ENCODE results near the gene SHROOM3. TPM values are rescaled to one million over a fixed set of nuclear protein-coding genes. Genes with fewer than 3 reads are reported as not detected.

The SHROOM3 gene
- total RNA-seq, 2 donors from 2014 or later: 139 to 171 TPM

DNA sequence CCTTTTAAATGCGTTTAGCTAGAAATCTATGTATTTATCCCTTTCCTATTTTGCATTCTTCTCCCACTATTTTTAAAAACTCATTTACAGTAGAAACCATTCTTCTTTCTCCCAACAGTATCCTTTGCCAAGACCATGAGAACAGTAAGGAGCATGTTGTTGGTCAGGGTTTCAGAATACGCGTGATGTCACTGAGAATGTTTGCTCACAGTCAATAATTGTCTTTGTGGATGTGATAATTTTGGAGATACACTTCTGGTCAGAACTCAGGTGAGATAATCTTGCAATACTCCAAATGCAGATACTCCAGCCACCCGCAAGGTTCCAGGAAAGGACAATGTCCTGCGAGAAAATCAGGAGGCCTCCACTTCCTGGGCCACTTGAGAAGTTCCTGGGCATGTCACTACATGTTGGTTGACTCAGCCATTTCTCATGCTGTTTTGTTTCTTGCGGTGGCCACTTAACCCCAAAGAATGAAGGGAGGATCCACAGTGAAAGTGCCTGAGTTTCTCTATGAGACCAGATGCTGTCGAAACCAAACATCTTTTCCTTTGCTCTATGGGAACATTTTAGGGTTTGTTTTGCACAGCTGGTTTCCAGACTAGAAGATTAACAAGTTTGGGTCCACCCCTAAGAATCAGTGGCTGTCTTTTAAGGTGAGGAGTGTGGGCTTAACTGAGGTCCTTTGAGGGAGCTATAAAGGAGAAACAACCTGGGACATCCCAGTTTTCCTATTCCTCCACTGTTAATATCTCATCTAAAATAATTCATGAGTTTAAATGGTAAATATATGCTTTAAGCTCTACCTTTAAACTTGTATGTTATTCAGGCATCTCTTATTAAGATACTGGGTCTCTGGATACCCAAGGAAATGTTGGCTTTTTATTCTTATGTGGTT, 346.9 kb downstream of the SHROOM3 start:
- DNase-seq (ENCODE audit: low spot score) (no peak), ATAC-seq (ENCODE audit: insufficient number of reproducible peaks, low FRiP score, low read depth) (no peak)
- Histone ChIP-seq H3K9me3 (no peaks in the 10 kb centered on the region), H3K4me1 (ENCODE audit: control insufficient read depth in 1 of 2, low read depth in 2 of 2) (peaks cover 7 to 11% of the 10 kb centered on the region in 2 donors), H3K36me3 (peaks cover 19% of the 10 kb centered on the region), H3K4me3 (no peak overlapping the region), H3K27me3 (replicated peaks; ENCODE audit: insufficient read depth) (no peaks in the 10 kb centered on the region), H3K27ac (peak overlapping the region in 1 of 2 donors; percentile 40)
- TF ChIP-seq, protein P1, sequence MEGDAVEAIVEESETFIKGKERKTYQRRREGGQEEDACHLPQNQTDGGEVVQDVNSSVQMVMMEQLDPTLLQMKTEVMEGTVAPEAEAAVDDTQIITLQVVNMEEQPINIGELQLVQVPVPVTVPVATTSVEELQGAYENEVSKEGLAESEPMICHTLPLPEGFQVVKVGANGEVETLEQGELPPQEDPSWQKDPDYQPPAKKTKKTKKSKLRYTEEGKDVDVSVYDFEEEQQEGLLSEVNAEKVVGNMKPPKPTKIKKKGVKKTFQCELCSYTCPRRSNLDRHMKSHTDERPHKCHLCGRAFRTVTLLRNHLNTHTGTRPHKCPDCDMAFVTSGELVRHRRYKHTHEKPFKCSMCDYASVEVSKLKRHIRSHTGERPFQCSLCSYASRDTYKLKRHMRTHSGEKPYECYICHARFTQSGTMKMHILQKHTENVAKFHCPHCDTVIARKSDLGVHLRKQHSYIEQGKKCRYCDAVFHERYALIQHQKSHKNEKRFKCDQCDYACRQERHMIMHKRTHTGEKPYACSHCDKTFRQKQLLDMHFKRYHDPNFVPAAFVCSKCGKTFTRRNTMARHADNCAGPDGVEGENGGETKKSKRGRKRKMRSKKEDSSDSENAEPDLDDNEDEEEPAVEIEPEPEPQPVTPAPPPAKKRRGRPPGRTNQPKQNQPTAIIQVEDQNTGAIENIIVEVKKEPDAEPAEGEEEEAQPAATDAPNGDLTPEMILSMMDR (IDR thresholded peaks at IDR 0.05): no peak

DNA sequence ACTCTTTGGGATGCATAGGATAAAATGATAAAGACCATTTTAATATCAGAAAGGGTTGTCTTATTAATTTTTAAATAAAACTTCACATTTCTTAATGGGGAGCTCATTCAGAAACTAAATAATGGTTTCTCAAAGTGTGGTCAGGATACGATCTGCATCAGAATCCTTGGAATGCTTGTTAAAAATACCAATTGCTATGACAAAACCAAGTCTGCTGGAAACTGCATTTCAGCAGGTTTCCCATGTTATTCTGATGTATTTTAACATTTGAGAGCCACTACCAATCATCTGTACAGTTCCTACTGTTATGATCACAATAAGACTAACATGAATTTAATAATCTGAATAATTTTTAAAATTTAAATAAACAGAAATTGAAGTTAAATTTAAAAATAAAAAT, 347.8 kb downstream of the SHROOM3 start:
- Histone ChIP-seq H3K27me3 (replicated peaks; ENCODE audit: insufficient read depth) (no peaks in the 10 kb centered on the region), H3K4me3 (no peak overlapping the region), H3K27ac (peak overlapping the region in 1 of 2 donors; percentile 40), H3K9me3 (no peaks in the 10 kb centered on the region), H3K4me1 (ENCODE audit: control insufficient read depth in 1 of 2, low read depth in 2 of 2) (peaks cover 7 to 11% of the 10 kb centered on the region in 2 donors), H3K36me3 (peaks cover 19% of the 10 kb centered on the region)
- TF ChIP-seq, protein P1 (IDR thresholded peaks at IDR 0.05): no peak
- ATAC-seq (ENCODE audit: insufficient number of reproducible peaks, low FRiP score, low read depth) (no peak), DNase-seq (ENCODE audit: low spot score) (no peak)

DNA sequence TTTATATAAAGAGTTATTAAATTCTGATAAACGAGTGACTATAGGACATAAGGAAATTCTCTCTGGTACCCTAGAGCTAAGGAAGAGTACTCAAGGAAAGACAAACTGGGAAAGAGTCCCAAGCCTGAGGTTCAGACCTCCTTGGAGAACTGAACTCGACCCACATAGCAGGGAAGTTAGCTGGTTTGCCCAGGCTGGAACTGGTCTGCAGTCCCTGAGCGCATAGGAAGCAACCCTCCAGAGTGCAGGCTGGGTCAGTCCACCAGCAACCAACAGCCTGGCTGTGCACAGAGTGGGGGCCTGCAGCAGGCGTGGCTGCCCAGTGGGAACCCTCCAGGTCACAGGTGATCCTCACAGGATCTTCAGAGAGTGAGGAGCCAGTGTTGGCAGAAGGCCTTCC, 348.8 kb downstream of the SHROOM3 start:
- Histone ChIP-seq H3K9me3 (no peaks in the 10 kb centered on the region), H3K27me3 (replicated peaks; ENCODE audit: insufficient read depth) (no peaks in the 10 kb centered on the region), H3K36me3 (peaks cover 9% of the 10 kb centered on the region), H3K4me1 (ENCODE audit: control insufficient read depth in 1 of 2, low read depth in 2 of 2) (peaks cover 7 to 11% of the 10 kb centered on the region in 2 donors), H3K27ac (no peak overlapping the region), H3K4me3 (no peak overlapping the region)
- ATAC-seq (ENCODE audit: insufficient number of reproducible peaks, low FRiP score, low read depth) (no peak), DNase-seq (ENCODE audit: low spot score) (no peak)
- TF ChIP-seq, protein P1 (IDR thresholded peaks at IDR 0.05): no peak

DNA sequence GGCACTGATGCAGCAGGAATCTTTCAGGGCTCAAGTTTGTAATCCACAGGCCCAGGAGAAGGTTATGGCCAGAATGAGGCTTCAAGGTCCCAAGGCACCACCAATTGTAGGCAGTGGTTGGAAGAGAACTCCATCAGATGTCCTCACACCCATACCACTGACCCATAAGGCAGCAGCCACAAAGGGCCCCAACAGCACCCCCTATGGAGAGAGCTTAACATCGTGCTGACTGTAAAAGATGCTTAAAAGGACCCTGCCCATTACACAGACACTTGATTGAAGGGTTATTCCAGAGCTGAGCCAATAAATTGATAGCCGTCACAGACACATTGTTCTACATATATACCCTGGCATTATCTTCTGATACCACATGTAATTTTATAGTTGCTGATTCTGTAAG, 349.2 kb downstream of the SHROOM3 start:
- H3K4me1 ChIP-seq (ENCODE audit: control insufficient read depth in 1 of 2, low read depth in 2 of 2): peaks cover 7 to 11% of the 10 kb centered on the region in 2 donors
- peaks cover 5% of the 10 kb centered on the region for H3K36me3 ChIP-seq
- H3K27ac ChIP-seq: no peak overlapping the region
- no peaks in the 10 kb centered on the region for H3K9me3 ChIP-seq
- ATAC-seq (ENCODE audit: insufficient number of reproducible peaks, low FRiP score, low read depth) (no peak), DNase-seq (ENCODE audit: low spot score) (no peak)
- TF ChIP-seq, protein P1 (IDR thresholded peaks at IDR 0.05): no peak
- no peaks in the 10 kb centered on the region for H3K27me3 ChIP-seq (replicated peaks; ENCODE audit: insufficient read depth)
- H3K4me3 ChIP-seq: no peak overlapping the region

DNA sequence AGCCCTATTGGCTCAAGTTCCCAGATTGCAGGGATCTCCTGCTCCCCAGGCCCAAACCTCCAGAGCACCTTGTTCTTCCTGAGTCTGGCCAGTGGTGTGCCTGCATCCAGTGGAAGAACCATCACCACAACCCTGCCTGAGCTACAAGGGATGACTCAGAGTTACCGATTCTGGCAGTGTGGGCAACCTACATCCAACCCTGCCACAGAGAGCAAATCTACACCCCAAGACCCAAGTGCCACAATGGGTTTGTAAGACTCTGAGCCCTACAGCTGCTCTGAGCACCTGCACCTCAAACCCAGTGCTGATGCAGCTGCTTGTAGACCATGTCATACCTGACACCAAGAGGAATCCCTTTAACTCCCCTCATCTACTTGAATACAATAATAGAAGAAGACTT, 352.9 kb downstream of the SHROOM3 start:
- TF ChIP-seq, protein P1 (IDR thresholded peaks at IDR 0.05): no peak
- no peak overlapping the region for H3K27ac ChIP-seq
- no peaks in the 10 kb centered on the region for H3K27me3 ChIP-seq (replicated peaks; ENCODE audit: insufficient read depth)
- H3K9me3 ChIP-seq: no peaks in the 10 kb centered on the region
- H3K4me1 ChIP-seq (ENCODE audit: control insufficient read depth in 1 of 2, low read depth in 2 of 2): no peaks in the 10 kb centered on the region
- DNase-seq (ENCODE audit: low spot score): no peak
- H3K36me3 ChIP-seq: no peaks in the 10 kb centered on the region
- H3K4me3 ChIP-seq: no peak overlapping the region
- ATAC-seq (ENCODE audit: insufficient number of reproducible peaks, low FRiP score, low read depth): no peak
